ENCODE results near the gene AFF1. TPM values are rescaled to one million over a fixed set of nuclear protein-coding genes. Genes with fewer than 3 reads are reported as not detected.
"Not testable (repeated sequence)": the region's sequence is repeated elsewhere in the genome, so short reads cannot be mapped to it uniquely, and the experiment has no call there.

Gene AFF1
- total RNA-seq, 6 experiments from 2014 or later: 23.8 to 39.6 (median 34.9) TPM

DNA sequence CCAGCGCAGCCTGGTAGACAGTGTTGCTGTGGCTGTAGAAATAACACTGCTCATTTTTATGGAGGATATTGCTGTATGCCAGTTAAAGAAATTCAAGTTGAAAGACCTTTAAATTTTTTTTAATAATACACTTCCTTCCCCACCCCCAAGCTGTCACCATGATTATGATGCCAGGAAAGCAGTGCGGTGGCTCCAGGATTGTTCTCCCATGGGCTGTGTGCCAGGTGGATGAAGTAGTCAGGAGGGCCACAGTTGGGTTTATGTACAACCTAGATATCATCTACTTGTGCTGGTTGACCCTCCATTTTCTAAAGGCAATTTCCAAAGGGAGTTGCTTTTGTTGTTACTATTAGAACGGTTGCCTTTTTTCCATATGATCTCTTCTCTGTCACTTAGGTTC, 136.6 kb downstream of the AFF1 start:
- no peaks in the 10 kb centered on the region for H3K36me3 ChIP-seq
- H3K27ac ChIP-seq: peak overlapping the region in 1 of 3 donors; percentile 10
- 59% methylated on average over 3 of the region's 3 CpGs for WGBS (ENCODE audit: insufficient coverage, low coverage, low lambda C conversion rate, missing lambda C conversion rate)
- TF ChIP-seq POLR2A (IDR thresholded peaks at IDR 0.05): no peak
- TF ChIP-seq, protein P1, sequence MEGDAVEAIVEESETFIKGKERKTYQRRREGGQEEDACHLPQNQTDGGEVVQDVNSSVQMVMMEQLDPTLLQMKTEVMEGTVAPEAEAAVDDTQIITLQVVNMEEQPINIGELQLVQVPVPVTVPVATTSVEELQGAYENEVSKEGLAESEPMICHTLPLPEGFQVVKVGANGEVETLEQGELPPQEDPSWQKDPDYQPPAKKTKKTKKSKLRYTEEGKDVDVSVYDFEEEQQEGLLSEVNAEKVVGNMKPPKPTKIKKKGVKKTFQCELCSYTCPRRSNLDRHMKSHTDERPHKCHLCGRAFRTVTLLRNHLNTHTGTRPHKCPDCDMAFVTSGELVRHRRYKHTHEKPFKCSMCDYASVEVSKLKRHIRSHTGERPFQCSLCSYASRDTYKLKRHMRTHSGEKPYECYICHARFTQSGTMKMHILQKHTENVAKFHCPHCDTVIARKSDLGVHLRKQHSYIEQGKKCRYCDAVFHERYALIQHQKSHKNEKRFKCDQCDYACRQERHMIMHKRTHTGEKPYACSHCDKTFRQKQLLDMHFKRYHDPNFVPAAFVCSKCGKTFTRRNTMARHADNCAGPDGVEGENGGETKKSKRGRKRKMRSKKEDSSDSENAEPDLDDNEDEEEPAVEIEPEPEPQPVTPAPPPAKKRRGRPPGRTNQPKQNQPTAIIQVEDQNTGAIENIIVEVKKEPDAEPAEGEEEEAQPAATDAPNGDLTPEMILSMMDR (IDR thresholded peaks at IDR 0.05): no peak
- ATAC-seq: peak in 3 of 4 donors; percentile 28 to 67 (median 48)
- peaks cover 0 to 44% (median 9%) of the 10 kb centered on the region in 4 donors for H3K4me1 ChIP-seq
- no peaks in the 10 kb centered on the region for H3K27me3 ChIP-seq
- intact Hi-C loops (cut with DNase I): no loop called here
- peak in 1 of 3 donors; percentile 46 for DNase-seq
- no peak overlapping the region for H3K4me3 ChIP-seq
- H3K9me3 ChIP-seq: no peaks in the 10 kb centered on the region

DNA sequence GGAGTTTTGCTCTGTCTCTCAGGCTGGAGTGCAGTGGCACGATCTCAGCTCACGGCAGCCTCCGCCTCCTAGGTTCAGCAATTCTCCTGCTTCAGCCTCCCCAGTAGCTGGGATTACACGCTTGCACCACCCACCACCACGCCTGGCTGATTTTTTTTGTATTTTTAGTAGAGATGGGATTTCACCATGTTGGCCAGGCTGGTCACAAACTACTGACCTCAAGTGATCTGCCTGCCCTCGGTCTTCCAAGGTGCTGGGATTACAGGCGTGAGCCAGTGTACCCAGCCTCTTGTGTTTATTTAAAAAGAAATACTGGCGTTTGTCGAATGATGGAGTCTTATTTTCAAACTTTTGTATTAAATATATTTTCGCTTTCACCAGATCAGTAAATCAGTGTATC, 137.7 kb downstream of the AFF1 start:
- H3K4me1 ChIP-seq: peaks cover 0 to 44% (median 9%) of the 10 kb centered on the region in 4 donors
- intact Hi-C loops (cut with DNase I): not testable (repeated sequence)
- 46% methylated on average over 10 of the region's 10 CpGs for WGBS (ENCODE audit: insufficient coverage, low coverage, low lambda C conversion rate, missing lambda C conversion rate)

DNA sequence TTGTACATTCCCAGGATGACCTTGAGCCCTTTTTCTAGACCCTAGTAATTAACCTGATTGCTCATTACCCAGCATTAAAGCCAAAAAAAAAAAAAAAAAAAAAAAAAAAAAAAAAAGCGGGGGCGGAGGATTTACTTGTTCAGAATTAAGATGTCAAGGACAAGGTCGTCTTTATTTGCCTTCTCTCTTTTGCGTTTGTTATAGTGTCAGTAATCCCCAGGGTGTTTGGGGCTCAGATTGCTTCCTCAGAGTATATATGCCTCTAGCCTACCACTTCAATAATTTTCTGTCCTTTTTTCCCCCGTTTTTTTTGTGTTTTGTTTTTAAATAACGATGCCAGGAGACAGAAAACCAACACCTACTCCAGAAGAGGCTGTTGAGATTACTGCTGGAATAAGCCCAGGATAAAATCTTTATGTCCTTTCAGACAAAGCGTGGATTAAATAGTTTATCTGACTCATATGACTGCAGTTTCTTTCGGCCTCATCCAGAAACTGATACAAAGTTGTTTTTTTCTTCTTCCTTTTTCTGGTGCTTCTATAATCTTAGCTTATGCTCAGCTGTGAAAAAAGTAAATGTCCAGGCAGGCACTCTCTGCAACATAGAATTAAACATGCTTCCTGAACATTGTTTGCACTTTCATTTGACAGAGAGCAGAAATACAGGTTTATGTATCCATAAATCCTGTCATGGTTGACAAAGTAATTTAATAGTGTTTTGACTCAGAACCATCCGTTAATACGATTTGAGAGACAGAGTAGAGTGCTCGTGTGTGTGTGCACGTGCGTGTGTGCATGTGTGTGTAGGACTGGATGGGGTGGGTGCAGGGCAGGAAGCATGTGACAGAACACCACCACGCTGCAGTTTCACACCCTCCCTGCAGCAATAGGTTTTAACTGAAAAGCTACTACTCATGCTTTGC, 138.6 kb downstream of the AFF1 start:
- H3K4me3 ChIP-seq: no peak overlapping the region
- intact Hi-C loops (cut with DNase I): no loop called here
- H3K27ac ChIP-seq: peak overlapping the region in 2 of 3 donors; percentile 31 to 37
- H3K36me3 ChIP-seq: no peaks in the 10 kb centered on the region
- DNase-seq (peak in 2 of 3 donors; percentile 53 to 69), ATAC-seq (peak; percentile 45 to 79 (median 70))
- 25% methylated on average over 14 of the region's 14 CpGs for WGBS (ENCODE audit: insufficient coverage, low coverage, low lambda C conversion rate, missing lambda C conversion rate)
- no peaks in the 10 kb centered on the region for H3K27me3 ChIP-seq
- TF ChIP-seq POLR2A (IDR thresholded peaks at IDR 0.05): no peak
- TF ChIP-seq, protein P1 (IDR thresholded peaks at IDR 0.05): no peak
- no peaks in the 10 kb centered on the region for H3K9me3 ChIP-seq
- H3K4me1 ChIP-seq: peaks cover 0 to 41% (median 11%) of the 10 kb centered on the region in 4 donors

More for the DNA sequence above, 137.7 kb downstream of the AFF1 start:
- not testable (repeated sequence) for H3K4me3 ChIP-seq, H3K27me3 ChIP-seq, DNase-seq, H3K36me3 ChIP-seq, H3K9me3 ChIP-seq
- H3K27ac ChIP-seq: peak overlapping the region in 1 of 3 donors; percentile 29
- ATAC-seq: peak; percentile 11 to 68 (median 60)

DNA sequence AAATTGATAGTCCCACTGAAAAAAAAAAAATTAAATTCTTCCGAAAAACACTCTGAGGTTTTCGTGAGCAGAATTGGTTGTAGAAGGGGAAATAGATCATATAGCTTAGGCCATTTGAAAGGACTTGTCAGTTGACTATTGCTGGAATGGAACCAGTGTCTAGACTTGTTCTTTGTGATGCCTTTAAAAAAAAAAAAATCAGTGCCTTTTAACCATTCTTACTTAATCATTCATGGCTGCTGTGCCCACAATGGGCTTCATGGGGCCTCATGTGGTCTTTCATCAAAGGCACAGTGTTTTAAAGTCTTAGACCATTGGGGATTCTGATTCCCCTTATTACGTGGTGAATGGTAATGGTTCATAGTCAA, 139.3 kb downstream of the AFF1 start:
- no peak for DNase-seq
- Histone ChIP-seq H3K27ac (no peak overlapping the region), H3K27me3 (no peaks in the 10 kb centered on the region), H3K4me3 (no peak overlapping the region), H3K4me1 (peaks cover 0 to 41% (median 11%) of the 10 kb centered on the region in 4 donors), H3K9me3 (no peaks in the 10 kb centered on the region), H3K36me3 (no peaks in the 10 kb centered on the region)
- 25% methylated on average over 3 of the region's 3 CpGs for WGBS (ENCODE audit: insufficient coverage, low coverage, low lambda C conversion rate, missing lambda C conversion rate)
- no peak for ATAC-seq
- intact Hi-C loops (cut with DNase I): no loop called here
- TF ChIP-seq, protein P1 (IDR thresholded peaks at IDR 0.05): no peak
- TF ChIP-seq POLR2A (IDR thresholded peaks at IDR 0.05): no peak

DNA sequence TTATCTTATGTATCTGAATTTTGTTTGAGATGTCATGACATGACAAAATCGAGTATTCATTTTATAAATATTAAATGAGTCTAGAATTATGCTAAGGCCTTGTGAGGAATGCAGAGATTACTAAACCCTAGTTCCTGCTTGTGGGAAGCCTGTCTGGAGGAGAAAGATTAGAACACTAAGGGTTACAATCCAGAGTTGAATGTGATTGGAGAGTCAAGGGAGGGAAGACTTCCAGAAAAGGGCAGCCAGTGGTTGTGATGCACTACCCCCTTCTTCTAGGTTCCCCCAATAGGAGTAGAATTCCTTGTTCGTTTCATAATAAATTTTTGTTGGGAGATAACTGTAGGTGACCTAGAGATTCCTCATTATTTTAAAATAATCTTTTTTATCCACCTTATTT, 141.1 kb downstream of the AFF1 start:
- H3K27ac ChIP-seq: no peak overlapping the region
- no peaks in the 10 kb centered on the region for H3K36me3 ChIP-seq
- WGBS (ENCODE audit: insufficient coverage, low coverage, low lambda C conversion rate, missing lambda C conversion rate): 77% methylated on average over 2 of the region's 2 CpGs
- no peaks in the 10 kb centered on the region for H3K27me3 ChIP-seq
- ATAC-seq: no peak
- DNase-seq: no peak
- peaks cover 0 to 35% (median 8%) of the 10 kb centered on the region in 4 donors for H3K4me1 ChIP-seq
- intact Hi-C loops (cut with DNase I): no loop called here
- H3K4me3 ChIP-seq: no peak overlapping the region
- TF ChIP-seq, protein P1 (IDR thresholded peaks at IDR 0.05): no peak
- no peak for TF ChIP-seq POLR2A (IDR thresholded peaks at IDR 0.05)
- H3K9me3 ChIP-seq: no peaks in the 10 kb centered on the region
